H9 (cell line): Measurements from ENCODE around the gene IFRD2. TPM values are rescaled to one million over a fixed set of nuclear protein-coding genes. Genes with fewer than 3 reads are reported as not detected.

Experiments used
- DNase-seq: peaks from one replicate; pipeline ENCODE4 v3.0.0-alpha.2; 2017
- H2AFZ ChIP-seq: one replicate; pipeline ENCODE4 v1.6.1; 2013; ENCODE audit warnings: mild to moderate bottlenecking, low read length, control low read depth, moderate library complexity
- H2AK5ac ChIP-seq: 2 replicates; pipeline ENCODE4 v1.6.1; 2013; ENCODE audit warnings: low read length, control low read depth, mixed read lengths; ENCODE audit not compliant: insufficient read length
- H2BK120ac ChIP-seq: one replicate; pipeline ENCODE4 v1.6.1; 2013; ENCODE audit warnings: low read depth, mild to moderate bottlenecking, low read length, control low read depth, inconsistent platforms; ENCODE audit not compliant: poor library complexity, severe bottlenecking
- H2BK12ac ChIP-seq: 2 replicates; pipeline ENCODE4 v1.6.1; 2013; ENCODE audit warnings: low read length, control low read depth, mixed read lengths, low read depth; ENCODE audit not compliant: insufficient read length
- H2BK15ac ChIP-seq: 2 replicates; pipeline ENCODE4 v1.6.1; 2013; ENCODE audit warnings: low read depth, low read length, control low read depth
- H2BK20ac ChIP-seq: one replicate; pipeline ENCODE4 v1.6.1; 2013; ENCODE audit warnings: low read depth, mild to moderate bottlenecking, low read length, control low read depth, inconsistent platforms; ENCODE audit not compliant: poor library complexity, severe bottlenecking
- H2BK5ac ChIP-seq: 2 replicates; pipeline ENCODE4 v1.6.1; 2013; ENCODE audit warnings: low read length, control low read depth, mixed read lengths; ENCODE audit not compliant: insufficient read length
- H3K14ac ChIP-seq: 2 replicates; pipeline ENCODE4 v1.6.1; 2013; ENCODE audit warnings: low read length, control low read depth; ENCODE audit not compliant: insufficient read depth
- H3K18ac ChIP-seq: 2 replicates; pipeline ENCODE4 v1.6.1; 2013; ENCODE audit warnings: low read depth, mild to moderate bottlenecking, mixed read lengths, low read length, control low read depth; ENCODE audit not compliant: insufficient read length
- H3K23ac ChIP-seq: 2 replicates; pipeline ENCODE4 v1.6.1; 2013; ENCODE audit warnings: low read length, control low read depth, mixed read lengths, low read depth; ENCODE audit not compliant: insufficient read length
- H3K23me2 ChIP-seq: 2 replicates; pipeline ENCODE4 v1.6.1; 2013; ENCODE audit warnings: low read depth, mild to moderate bottlenecking, mixed read lengths, low read length, control low read depth; ENCODE audit not compliant: insufficient read length, poor library complexity, severe bottlenecking
- H3K27ac ChIP-seq: 2 replicates; pipeline ENCODE4 v1.5.1; 2013; ENCODE audit warnings: low read length, control low read depth, mixed read lengths, low read depth; ENCODE audit not compliant: insufficient read length
- H3K27me3 ChIP-seq: 2 replicates; pipeline ENCODE4 v1.6.1; 2013; ENCODE audit warnings: low read length, control low read depth, inconsistent platforms; ENCODE audit not compliant: insufficient read depth
- H3K4ac ChIP-seq: 2 replicates; pipeline ENCODE4 v1.6.1; 2013; ENCODE audit warnings: low read depth, mild to moderate bottlenecking, control low read depth, inconsistent platforms, low read length, moderate library complexity
- H3K4me1 ChIP-seq: 2 replicates; pipeline ENCODE4 v1.6.1; 2013; ENCODE audit warnings: low read length, control low read depth, inconsistent platforms; ENCODE audit not compliant: insufficient read depth
- H3K4me2 ChIP-seq: 2 replicates; pipeline ENCODE4 v1.6.1; 2013; ENCODE audit warnings: low read length, control low read depth, mixed read lengths; ENCODE audit not compliant: insufficient read length, insufficient read depth
- H3K56ac ChIP-seq: 2 replicates; pipeline ENCODE4 v1.6.1; 2013; ENCODE audit warnings: low read depth, mild to moderate bottlenecking, mixed read lengths, low read length, control low read depth; ENCODE audit not compliant: insufficient read length
- H3K79me1 ChIP-seq: 2 replicates; pipeline ENCODE4 v1.6.1; 2013; ENCODE audit warnings: low read depth, mild to moderate bottlenecking, moderate library complexity, low read length, control low read depth, inconsistent platforms; ENCODE audit not compliant: insufficient read depth, poor library complexity, severe bottlenecking
- H3K79me2 ChIP-seq: 2 replicates; pipeline ENCODE4 v1.6.1; 2013; ENCODE audit warnings: low read length, control low read depth, inconsistent platforms; ENCODE audit not compliant: insufficient read depth
- H3K9ac ChIP-seq: 2 replicates; pipeline ENCODE4 v1.6.1; 2013; ENCODE audit warnings: low read length, control low read depth, mixed read lengths; ENCODE audit not compliant: insufficient read length; ENCODE audit errors: extremely low read depth
- H3K9me3 ChIP-seq: one replicate; pipeline ENCODE4 v1.6.1; 2013; ENCODE audit warnings: low read depth, low read length, inconsistent platforms; ENCODE audit not compliant: control insufficient read depth
- H3T11ph ChIP-seq: one replicate; pipeline ENCODE4 v1.6.1; 2013; ENCODE audit warnings: mild to moderate bottlenecking, low read length, control low read depth, inconsistent platforms
- H4K20me1 ChIP-seq: one replicate; pipeline ENCODE4 v1.6.1; 2013; ENCODE audit not compliant: control insufficient read depth, insufficient read length, insufficient read depth
- H4K5ac ChIP-seq: 2 replicates; pipeline ENCODE4 v1.6.1; 2013; ENCODE audit warnings: low read depth, mild to moderate bottlenecking, mixed read lengths, low read length, control low read depth; ENCODE audit not compliant: insufficient read length
- H4K8ac ChIP-seq: replicated peaks from 2 replicates; pipeline ENCODE4 v1.6.1; 2013; ENCODE audit warnings: low read length, control low read depth, mixed read lengths, low read depth; ENCODE audit not compliant: insufficient read length
- H4K91ac ChIP-seq: 2 replicates; pipeline ENCODE4 v1.6.1; 2013; ENCODE audit warnings: low read depth, mild to moderate bottlenecking, moderate library complexity, mixed read lengths, low read length, control low read depth; ENCODE audit not compliant: insufficient read length
- H3K27ac Mint-ChIP-seq, 3 experiments: 2 replicates in 2 of 3; 3 replicates in 1 of 3; pipeline ENCODE4 v1.8.0; 2020 to 2021; ENCODE audit warnings: mixed read lengths in 3 of 3, mild to moderate bottlenecking in 1 of 3, moderate library complexity in 1 of 3
- H3K27me3 Mint-ChIP-seq: 2 replicates; pipeline ENCODE4 v1.8.0; 2021; ENCODE audit warnings: low read depth, mild to moderate bottlenecking, moderate library complexity, mixed read lengths
- H3K36me3 Mint-ChIP-seq, 3 experiments: 2 replicates in 2 of 3; 3 replicates in 1 of 3; pipeline ENCODE4 v1.8.0; 2020 to 2021; ENCODE audit warnings: low read depth in 3 of 3, mixed read lengths in 3 of 3; ENCODE audit not compliant: insufficient read depth in 1 of 3
- H3K4me1 Mint-ChIP-seq, 2 experiments: 2 replicates each; pipeline ENCODE4 v1.8.0; 2020; ENCODE audit warnings: mixed read lengths in 2 of 2
- H3K4me3 Mint-ChIP-seq, 2 experiments: 2 replicates in 1 of 2; 3 replicates in 1 of 2; pipeline ENCODE4 v1.8.0; 2020 to 2021; ENCODE audit warnings: mild to moderate bottlenecking in 2 of 2, mixed read lengths in 2 of 2, moderate library complexity in 1 of 2
- H3K9me3 Mint-ChIP-seq, 2 experiments: 2 replicates in 1 of 2; 3 replicates in 1 of 2; pipeline ENCODE4 v1.8.0; 2020; ENCODE audit warnings: mild to moderate bottlenecking in 2 of 2, mixed read lengths in 2 of 2, moderate library complexity in 1 of 2
- CTCF ChIP-seq: fragments of 200-600 bp; sonication (generic); conservative IDR thresholded peaks from 3 replicates; pipeline ENCODE4 v1.8.0; 2021; ENCODE audit warnings: antibody characterized with exemption, mild to moderate bottlenecking
- WGBS: extraction: QIAGEN DNeasy Blood & Tissue Kit; methylation state at CpG from one replicate; pipeline ENCODE4 v1.1.7; 2013; ENCODE audit warnings: missing lambda C conversion rate, low lambda C conversion rate, mixed read lengths; ENCODE audit not compliant: insufficient read length; ENCODE audit errors: extremely low coverage; 5-methylcytosine and 5-hydroxymethylcytosine counted together
- total RNA-seq: library from RNA; stranded (reverse); gene quantifications from 2 replicates; pipeline ENCODE4 v1.2.1, GENCODE V29; 2021

Gene IFRD2
- total RNA-seq, 1 experiment from 2014 or later, result 109 TPM

DNA sequence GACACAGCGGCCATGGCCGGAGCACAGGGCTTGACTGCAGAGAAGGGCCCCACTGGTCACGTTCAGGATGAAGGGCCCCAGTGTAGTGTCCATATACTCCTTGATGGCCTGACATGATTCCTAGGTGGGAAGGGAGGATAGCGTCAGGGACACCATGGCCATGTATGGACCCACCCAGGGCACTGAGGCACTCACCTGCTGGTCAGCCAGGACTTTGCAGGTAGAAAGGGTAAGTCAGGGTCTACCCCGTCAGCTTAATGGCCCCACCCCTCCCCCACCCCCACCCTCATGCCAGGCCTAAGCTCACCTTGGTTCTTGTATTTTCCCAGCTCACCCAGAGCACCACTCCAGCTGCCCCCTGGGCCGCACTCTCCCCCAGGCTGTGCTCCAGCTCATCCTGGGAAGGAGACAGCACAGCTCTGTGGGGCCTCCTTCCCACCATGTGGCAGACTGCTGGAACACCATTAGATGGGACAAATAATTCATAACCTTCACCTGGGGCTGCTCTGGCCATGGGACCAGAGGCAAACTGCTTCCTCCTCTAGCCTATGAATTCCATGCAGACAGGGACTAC is 8.5 kb upstream of the IFRD2 start:
- 0 out of 3 replicates have a peak, but pooled peaks have one; percentile 23 for TF ChIP-seq CTCF
- Histone ChIP-seq H2BK120ac (no peak overlapping the region), H3K14ac (no peak overlapping the region), H3K4me1 (no peaks in the 10 kb centered on the region), H3K79me2 (no peaks in the 10 kb centered on the region), H3K4ac (no peak overlapping the region), H2BK20ac (no peak overlapping the region), H3K18ac (no peak overlapping the region), H3K79me1 (no peaks in the 10 kb centered on the region), H2BK12ac (no peak overlapping the region), H4K5ac (no peak overlapping the region), H2BK15ac (no peak overlapping the region), H4K91ac (no peak overlapping the region), H2AK5ac (no peak overlapping the region), H3K9me3 (no peaks in the 10 kb centered on the region), H3K23ac (no peak overlapping the region), H3K27me3 (no peaks in the 10 kb centered on the region), H3K27ac (no peak overlapping the region), H4K8ac (no peak overlapping the region), H3K56ac (no peak overlapping the region), H2AFZ (no peak overlapping the region), H3T11ph (no peak overlapping the region), H3K9ac (no peak overlapping the region), H3K23me2 (peaks cover 6% of the 10 kb centered on the region), H4K20me1 (no peaks in the 10 kb centered on the region), H3K4me2 (no peak overlapping the region), H2BK5ac (no peak overlapping the region)
- Mint-ChIP-seq H3K4me3 (peak overlapping the region in 1 of 2 experiments; percentile 99; a peak in 1 of 5 replicates), H3K27ac (no peak overlapping the region; a peak in 1 of 7 replicates), H3K4me1 (peaks cover 25 to 27% of the 10 kb centered on the region in 2 experiments), H3K36me3 (peaks cover 0 to 8% (median 1%) of the 10 kb centered on the region in 3 experiments; a peak in 1 of 7 replicates), H3K27me3 (no peaks in the 10 kb centered on the region), H3K9me3 (peaks cover 0 to 8% of the 10 kb centered on the region in 2 experiments; a peak in 4 of 5 replicates)
- WGBS, result no CpG with 5 or more reads among the region's 6 CpGs
- no peak for DNase-seq
